Hematopoietic multipotent progenitor cell (in vitro differentiated cells): ENCODE measurements around the gene TNNI3. TPM values are rescaled to one million over a fixed set of nuclear protein-coding genes. Genes with fewer than 3 reads are reported as not detected.
A peak's percentile ranks its signal among the peaks of the same experiment; 100 is the strongest.

ENCODE experiments used
- DNase-seq, 3 donors: peaks; one replicate each; pipeline ENCODE4 v3.0.0-alpha.2; 2011 to 2015; ENCODE audit warnings: low read depth in 2 of 3, low spot score in 2 of 3
- total RNA-seq: library from RNA; depleted of rRNA; stranded (reverse); fragments of >200 nt; gene quantifications from one replicate; pipeline ENCODE4 v1.2.3, GENCODE V29; 2012

Gene TNNI3
- not detected for total RNA-seq

DNA sequence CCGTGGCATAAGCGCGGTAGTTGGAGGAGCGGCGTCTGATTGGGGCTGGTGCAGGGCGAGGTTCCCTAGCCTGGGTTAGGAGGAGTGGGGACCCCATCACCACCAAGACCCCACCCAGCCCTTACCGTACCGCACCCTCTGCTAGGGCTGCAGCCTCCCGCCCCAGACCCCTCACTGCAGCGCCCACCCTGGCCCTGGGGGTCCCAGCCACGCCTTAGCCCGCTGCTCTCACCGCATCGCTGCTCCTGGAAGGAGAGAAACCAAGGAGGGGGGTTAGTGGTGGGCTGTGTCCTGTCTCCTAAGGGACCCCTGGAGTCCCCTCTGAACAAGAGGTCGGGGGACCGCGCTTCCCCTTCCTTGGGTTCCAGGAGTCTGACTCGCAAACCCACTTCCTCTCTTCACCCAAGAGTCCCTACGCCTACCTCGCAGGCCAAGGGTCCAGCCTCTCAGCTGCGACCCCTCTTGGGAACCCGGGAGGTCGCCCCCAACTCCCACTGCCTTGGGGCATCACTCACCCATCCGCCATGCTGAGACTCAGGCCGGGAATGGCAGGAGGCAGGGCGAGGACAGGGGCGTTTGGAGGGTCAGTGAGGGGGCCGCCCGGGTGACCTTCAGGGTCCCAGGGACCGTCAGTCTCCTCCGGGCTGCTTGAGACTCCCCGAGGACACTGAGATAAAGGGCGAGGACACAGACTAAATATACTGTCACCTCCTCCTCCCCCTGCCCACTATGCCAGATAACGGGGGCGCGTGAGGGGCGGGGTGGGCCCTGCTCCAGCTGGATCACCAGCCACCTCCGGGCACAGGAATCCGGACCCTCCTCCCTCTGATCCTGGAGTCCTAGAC is at the start of gene TNNI3:
Gene TNNI3, minus strand, starts transcription at position 669 of the 845 bp plus-strand sequence. Its CDS starts 143 bp downstream, at position 526.
- DNase-seq, result no peak

DNA sequence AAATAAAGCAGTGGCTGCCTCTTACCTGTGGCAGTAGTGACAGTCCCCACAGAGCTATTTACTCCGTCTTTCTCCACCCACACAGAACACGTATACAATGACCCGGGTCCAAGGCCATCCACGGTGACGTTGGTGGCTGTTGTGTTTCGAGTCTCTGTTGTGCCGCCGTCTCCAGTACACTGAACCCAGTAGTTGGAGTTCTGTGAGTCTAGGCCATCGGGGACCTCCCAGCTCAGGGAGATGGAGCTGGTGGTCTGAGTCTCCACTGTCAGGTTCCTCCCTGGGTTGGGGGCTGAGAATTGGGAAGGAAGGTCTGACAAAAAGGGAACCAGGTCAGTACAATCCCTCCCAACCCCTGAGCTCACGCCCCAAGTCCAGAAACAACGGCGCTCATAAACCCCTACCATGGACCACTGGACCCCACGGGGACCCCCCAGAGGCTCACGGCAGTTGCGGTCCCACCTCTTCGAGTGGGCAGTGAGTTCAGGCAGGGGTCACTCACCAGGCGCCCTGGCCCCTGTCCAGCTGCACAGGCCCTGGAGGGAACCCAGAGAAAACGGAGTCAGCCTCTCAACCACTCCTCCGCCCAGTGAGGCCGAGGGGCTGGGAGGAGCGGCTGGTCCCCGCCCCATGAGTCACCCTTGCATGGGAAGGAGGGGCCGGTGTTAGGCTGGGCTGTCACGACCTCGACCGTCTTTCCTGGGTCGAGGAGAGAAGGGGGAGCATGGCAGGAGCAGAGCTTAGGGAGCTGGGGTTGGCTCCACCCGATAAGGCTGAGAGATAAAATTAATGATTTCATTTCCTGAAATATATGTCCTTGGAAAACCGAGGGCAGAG is 49.4 kb upstream of the TNNI3 start:
- DNase-seq, result peak in 2 of 3 donors; percentile 61 to 69

DNA sequence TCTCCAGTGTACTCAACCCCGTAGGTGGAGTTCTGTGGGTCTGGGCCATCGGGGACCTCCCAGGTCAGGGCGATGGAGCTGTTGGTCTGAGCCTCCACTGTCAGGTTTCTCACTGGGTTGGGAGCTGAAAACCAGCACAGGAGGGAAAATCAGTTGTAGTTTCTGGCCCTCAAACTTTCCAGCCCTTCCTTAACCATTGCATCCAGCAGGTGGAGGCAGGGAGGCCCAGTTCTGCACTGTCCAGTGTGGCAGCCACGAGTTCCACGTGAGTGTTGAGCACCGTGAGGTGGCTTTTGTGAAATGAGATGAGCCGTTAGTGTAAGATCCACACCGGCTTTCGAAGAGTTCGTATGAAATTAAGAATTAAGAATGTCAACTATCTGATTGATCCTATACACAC is 44.7 kb upstream of the TNNI3 start:
- DNase-seq, result peak in 2 of 3 donors; percentile 22 to 39

DNA sequence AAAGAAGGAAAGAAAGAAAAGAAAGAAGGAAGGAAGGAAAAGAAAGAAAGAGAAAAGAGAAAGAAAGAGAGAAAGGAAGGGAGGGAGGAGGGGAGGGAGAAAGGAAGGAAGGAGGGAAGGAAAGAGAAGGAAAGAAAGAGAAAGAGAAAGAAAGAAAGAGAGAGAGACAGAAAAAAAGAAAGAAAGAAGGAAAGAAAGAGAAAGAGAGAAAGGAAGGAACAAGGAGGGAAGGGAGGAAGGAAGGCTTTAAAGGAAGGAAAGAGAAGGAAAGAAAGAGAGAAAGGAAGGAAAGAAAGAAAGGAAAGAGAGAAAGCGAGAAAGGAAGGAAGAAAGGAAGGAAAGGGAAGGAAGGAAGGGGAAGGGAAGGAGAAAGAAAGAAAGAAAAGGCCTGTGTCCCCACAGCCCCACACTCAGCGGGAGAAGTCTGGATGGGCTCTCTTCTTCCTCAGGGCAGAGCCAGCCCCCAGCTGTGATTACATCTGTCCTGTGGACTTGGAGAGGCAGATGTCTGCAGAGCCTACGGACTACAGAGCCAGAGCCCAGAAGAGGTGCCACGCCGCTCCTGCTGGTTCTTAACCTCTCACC is 42.2 kb upstream of the TNNI3 start:
- no peak for DNase-seq

DNA sequence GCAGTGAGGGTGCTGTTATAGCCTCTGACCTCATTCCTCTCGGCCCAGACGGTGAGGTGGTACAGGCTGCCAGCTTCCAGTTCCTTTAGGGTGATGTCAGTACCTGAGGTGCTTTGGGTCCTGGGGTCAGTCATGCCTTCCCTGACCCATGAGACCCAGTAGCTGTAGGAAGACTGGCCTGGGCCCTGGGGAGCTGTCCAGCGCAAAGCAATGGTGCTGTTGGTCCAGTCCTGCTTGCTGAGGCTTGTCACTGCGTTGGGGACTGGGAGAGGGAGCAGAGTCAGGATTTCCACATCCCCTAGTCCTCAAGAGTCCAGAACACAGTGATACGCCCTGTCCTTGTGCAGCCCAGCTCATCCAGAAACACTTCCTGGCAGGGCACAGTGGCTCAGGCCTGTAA is 41.1 kb upstream of the TNNI3 start:
- no peak for DNase-seq

DNA sequence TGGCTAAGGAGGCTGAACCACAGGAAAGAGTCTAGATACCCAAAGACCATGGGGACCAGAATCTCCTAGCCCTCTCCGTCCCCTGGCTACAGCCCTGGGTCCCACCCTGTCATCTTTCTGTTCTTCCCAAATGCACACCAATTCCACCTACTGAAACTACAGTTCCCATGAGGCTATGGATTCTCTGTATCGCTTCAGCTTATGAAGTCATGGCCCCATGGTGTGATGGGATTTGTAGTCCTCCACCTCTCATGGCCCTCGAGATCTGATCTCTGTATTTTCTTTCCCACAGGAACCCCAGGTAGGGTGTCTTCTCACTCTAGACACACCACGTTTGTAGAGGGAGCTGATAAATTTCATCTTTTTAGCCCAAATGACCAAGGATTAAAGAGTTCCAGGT is 40.0 kb upstream of the TNNI3 start:
- peak in 1 of 3 donors; percentile 43 for DNase-seq

DNA sequence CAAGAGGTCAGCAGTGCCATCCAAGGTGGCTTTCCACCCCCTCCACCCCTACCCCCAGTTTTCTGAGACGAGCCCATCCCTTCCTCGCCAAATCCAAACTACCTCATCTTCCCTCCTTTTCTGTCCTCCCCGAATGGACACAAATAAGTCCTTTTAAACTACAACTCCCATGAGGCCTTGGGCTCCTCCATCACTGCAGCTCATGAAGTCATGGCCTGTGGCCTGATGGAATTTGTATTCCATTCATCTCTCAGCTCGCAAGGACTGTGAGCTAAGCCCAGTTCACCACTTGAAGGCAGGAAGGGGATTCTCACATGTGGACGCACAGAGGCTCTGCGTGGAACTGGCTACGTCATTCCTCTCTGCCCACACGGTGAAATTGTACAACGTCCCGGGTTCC is 39.3 kb upstream of the TNNI3 start:
- DNase-seq, result no peak

DNA sequence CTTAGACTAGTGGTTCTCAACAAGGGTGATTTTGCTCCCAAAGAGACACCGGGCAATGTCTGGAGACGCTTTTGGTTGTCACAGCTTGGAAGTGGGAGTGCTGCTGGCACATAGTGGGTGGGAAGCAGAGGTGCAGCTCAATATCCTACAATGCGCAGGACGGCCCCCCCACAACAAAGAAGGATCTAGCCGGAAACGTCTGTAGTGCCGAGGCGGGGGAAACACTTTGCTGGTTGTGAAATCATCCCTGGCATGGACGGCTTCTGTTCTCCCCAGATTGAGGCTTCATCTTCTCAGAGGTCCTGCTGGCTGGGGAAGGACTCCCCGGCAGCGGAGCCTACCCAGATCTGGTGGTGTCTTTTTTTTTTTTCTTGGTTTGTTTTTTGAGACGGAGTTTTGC is 35.9 kb upstream of the TNNI3 start:
- no peak for DNase-seq

DNA sequence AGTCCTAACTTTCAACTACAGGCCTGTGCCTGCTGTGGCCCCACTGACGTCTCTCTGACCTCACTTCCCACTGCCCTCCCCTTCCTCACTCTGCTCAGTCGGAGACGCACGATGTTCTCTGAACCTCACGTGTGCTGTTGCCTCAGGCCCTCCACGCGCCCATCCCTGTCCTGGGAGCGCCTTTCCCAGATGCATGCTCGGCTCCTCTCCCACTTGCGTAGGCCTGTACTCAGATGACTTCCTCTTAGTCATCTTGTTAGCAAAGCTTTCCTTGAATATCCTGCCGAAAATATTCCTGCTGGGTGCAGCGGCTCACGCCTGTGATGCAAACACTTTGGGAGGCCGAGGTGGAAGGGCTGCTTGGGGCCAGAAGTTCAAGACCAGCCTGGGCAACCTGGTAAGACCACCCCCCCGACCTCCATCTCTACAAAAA is 31.9 kb upstream of the TNNI3 start:
- no peak for DNase-seq

DNA sequence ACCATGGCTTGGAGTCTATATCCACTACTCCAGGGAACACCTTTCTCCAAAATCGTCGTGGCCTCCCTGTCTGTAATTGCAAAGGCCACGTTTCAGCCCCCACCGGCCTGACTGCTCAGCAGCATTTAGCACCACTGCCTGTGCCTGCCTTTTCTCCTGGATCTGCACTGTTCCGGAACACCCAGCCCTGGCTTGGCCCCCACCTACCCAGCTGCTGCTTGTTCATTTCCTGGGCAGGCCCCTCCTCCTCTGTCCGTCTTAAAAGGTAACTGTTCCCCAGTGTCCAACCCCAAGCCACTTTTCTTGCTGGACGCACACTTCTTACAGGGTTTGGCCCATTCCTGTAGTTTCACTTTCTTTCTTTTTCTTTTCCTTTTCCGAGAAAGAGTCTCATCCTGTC is 31.1 kb upstream of the TNNI3 start:
- no peak for DNase-seq

DNA sequence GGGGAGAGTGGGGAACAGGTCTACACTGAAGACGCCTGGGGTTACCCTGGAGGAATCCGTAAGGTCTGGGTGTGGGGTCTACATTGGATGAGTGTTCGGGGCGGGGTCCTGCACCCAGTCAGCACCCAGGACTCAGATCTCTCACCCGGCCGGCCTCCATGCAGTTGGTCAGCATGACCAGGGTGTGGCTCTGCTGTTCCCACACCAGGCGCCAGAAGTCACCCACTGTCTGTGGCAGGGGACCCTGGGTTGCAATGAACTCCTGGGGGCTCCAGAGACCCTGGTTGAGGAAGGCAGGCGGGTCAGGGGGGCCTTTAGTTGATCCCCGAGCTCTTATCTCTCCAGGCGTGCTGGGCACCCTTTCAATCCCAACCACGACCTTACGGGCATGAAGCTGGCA is 28.5 kb upstream of the TNNI3 start:
- no peak for DNase-seq

DNA sequence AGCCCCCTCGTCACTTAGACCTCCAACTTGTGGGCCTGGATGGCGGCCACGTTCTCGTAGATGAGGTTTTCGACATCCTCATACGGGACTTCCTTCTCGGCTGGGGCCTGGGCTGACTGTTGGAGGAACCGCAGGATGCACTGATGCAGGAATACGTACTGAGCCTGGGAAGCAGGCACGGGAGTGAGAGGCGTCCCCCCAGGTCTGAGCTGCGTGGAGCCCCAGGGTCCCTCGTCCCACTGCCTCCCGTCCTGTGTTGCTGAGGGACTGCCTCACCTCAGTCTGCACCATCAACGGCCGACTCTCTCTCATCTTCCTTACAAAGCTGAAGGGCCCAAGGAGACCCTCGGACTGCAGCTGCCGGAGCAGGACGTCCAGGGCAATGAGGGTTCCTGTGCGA is 24.2 kb upstream of the TNNI3 start:
- no peak for DNase-seq

DNA sequence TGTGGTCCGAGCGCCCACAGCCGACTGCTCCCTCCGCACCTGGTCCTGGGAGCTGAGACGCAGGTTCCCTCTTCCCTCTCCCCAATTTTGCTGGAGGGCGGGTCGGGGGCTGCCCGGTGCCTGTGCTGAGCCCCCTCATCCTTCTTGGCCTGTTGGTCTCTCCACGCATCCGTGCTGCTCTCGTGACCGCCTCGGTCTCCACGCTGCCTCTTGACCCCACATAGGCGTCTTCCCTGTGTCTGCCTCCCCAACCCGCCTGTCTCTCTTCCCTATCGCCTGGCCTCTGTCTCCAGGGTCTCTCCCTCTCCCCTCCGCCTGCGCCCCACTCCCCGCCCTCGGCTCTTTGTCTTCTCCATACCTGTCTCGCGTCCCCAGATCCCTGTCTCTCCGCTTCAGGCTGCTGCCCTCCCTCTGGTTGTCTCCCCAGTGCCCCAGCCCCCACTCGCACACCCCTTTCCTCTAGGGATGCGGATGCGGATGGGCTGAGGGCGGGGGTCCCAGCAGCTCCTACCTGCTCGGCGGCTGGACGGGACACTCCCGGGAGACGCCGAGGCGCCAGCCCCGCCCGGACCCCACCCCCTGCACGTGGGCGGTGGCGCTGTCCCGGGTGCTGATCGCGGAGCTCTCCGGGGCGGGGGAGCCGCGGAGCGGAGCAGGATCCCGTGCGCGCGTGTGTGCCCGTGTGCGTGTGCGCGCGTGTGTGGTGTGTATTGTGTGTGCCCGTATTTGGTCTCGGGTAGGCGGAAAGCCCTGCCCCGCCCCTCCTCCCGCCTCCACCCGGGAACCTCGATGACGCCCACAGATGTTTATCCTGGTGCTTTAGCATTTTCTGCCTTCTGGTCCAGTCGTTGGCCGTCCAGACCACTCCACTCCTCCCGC is 22.3 kb upstream of the TNNI3 start, which contains the start of gene SYT5:
Gene SYT5, minus strand, starts transcription at position 684 of the 879 bp plus-strand sequence. CDS start 1,248 bp downstream, outside the sequence.
- peak in 2 of 3 donors; percentile 57 for DNase-seq

DNA sequence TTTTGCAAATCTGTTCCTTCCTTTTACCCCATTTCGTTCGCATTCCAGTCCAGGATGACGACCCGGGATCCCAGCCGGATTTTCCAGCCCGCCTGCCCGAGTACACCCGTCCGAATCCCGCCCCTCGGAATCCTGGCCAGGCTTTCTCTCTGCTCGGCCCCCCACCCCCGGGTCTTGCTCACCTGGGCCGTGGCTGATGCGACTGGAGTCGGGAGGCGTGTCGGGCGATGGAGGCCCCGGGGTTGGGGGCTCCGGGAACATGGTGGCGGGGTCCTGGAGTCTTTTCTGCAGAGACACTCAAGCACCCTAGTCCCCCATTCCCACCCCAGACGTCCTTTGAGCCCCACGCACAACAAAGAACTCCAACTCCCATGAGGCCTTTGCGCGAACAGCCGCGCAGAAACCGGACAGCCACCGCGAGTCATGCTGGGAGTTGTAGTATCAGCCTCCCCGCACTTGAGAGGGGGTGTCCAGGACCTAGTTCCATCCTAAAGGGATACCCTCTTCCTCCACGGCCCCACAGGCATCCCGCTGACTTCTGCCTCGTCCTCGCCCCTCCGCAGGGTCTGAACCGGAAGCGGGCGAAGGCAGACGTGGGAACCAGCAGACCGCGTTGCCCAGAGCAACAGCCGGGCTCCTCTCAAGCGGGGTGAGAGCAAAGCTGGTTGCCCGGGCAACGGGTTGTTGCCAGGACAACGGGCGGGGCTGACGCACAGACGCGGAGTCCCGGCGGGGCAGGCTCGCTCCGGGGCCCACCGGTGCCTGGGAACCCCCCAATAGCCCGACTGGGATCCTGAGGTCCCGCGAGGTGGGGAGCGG is 21.5 kb upstream of the TNNI3 start:
- DNase-seq, result peak; percentile 89 to 96 (median 94)

DNA sequence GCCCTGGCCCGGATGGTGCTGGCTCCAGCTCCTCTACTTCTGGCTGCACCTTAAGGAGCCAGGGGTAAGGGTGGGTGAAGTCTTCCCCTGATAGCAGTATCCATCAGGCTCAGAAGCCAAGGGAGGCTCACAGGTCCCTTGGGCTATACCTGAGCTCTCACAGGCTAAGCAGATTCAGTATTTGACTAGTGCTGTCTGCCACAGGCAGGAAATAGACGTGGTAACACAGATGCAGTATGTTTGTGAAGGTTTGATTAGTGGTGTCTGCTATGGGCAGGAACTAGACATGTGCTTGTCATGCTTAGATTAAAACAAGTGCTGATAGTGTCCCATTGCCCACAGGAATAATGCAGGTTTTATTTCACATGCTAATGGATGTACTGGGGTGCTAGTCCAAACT is 18.5 kb upstream of the TNNI3 start:
- peak in 1 of 3 donors; percentile 22 for DNase-seq

DNA sequence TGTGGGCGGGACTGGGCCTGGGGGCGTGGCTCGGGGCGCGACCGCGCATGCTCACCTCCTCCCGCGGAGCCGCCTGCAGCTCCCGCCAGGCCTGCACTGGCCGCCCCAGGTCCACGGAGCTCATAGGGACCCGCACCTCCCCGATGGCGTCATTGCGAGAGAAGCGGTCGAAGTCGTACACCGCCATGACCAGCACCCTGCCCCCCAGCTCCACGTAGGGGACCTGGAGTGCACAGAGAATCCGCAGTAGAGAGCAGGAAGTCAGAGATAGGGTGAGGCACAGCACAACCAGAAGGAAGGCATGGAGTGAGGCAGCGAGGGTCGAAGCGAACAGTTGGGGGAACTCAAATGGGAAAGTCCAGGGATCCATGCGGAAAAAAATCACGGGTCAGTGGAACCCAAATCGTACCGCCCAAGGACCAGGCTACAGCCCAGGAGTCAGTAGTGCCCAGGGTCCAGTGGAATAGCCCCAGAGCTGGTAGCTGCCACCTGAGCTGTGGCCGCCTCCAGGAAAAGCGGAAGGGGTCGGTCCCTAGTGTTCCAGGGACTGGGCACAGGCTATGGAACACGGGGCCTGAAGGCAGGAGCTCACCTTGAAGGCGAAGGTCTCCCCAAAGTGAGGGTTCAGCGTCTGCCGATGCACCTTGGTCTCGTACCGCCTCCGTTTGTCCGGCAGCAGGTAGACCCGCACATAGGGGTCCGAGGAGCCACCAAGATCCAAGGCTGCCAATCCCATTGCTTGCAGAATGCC is 17.8 kb upstream of the TNNI3 start:
- no peak for DNase-seq

DNA sequence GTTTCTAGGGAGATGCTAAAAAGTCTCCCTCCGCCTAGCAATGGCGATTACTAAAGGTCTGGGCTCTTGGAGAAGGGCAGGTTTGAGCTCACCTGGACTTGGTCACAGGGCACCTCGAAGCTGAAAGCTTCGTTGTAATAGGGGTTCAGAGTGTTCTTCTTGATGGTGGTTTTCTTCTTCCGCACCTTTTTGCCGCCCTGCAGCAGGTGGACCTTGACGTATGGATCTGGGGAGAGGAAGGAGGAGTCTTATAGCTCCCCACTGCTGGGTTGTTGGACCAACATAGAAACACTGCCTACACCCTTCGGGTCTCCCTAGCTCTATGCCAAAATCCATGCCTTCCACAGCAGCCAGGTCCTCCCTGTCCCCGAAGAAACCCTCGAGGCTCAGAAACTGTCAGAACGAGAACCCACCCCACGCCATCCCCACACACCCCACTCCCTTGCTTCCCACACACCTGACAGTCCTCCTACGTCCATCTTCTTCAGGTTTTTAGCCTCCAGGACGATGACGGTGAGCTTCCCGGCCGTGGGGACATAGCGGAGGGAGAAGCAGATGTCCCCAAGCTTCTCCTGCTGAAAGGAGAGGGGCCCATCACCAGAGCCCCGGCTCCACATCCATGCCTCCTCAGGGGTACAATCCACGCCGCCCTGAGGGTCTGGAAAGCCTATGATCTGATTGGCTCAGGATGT is 17.0 kb upstream of the TNNI3 start:
- no peak for DNase-seq
